ENCODE data around the gene ARPC2. TPM values are rescaled to one million over a fixed set of nuclear protein-coding genes. Genes with fewer than 3 reads are reported as not detected.

The ARPC2 gene
- total RNA-seq, 1 experiment from 2014 or later, result 187 TPM

- no peaks in the 10 kb centered on the region for H4K20me1 ChIP-seq (ENCODE audit: insufficient read depth)
- no peak overlapping the region for H3K9ac ChIP-seq (ENCODE audit: low read length)
- H3K4me3 ChIP-seq (replicated peaks in 1 of 2; ENCODE audit: low read depth in 1 of 2, low read length in 2 of 2), result no peak overlapping the region
- H3K27ac ChIP-seq (ENCODE audit: low read depth, low read length), result no peak overlapping the region
- H3K36me3 ChIP-seq (ENCODE audit: control insufficient read depth in 1 of 2, insufficient read depth in 2 of 2, low read length in 2 of 2), result peaks cover 54 to 57% of the 10 kb centered on the region in 2 experiments
- no peaks in the 10 kb centered on the region for H3K27me3 ChIP-seq (ENCODE audit: insufficient read depth, low read length)
- intact Hi-C loops (cut with micrococcal nuclease), result no loop called here
- no peak overlapping the region for H2AFZ ChIP-seq (ENCODE audit: low read depth, low read length, poor library complexity, severe bottlenecking)
- no TSS peak for BruUV-seq (replicated peaks)
- H3K79me2 ChIP-seq (ENCODE audit: insufficient read depth, low read length), result peaks cover 20% of the 10 kb centered on the region; the same call in 1 of the 2 replicates
- POLR2A ChIA-PET, result no interaction called here
- H3K4me1 ChIP-seq (ENCODE audit: control insufficient read depth in 1 of 2, insufficient read depth in 2 of 2, low read length in 2 of 2), result peaks cover 11% of the 10 kb centered on the region in 2 experiments
- DNase-seq (ENCODE audit: low read depth, low spot score) (no peak), ATAC-seq (no peak)
- CTCF ChIA-PET, result no interaction called here
- no peak for TF ChIP-seq EZH2phosphoT487 (IDR thresholded peaks at IDR 0.05; ENCODE audit: borderline replicate concordance)
- no peak for TF ChIP-seq FOSL1 (IDR thresholded peaks at IDR 0.05; ENCODE audit: low read depth)
- TF ChIP-seq ZBTB33 (IDR thresholded peaks at IDR 0.05; ENCODE audit: extremely low read depth, insufficient replicate concordance, low read length), result no peak
- no peak for TF ChIP-seq EZH2 (IDR thresholded peaks at IDR 0.05)
- no peak for TF ChIP-seq SIN3A (IDR thresholded peaks at IDR 0.05; ENCODE audit: low read depth)
- TF ChIP-seq CTCF (IDR thresholded peaks at IDR 0.05 in 2 of 3, conservative IDR thresholded peaks at IDR 0.05 in 1 of 3; ENCODE audit: borderline replicate concordance in 1 of 3, insufficient read depth in 1 of 3, low read depth in 2 of 3, low read length in 2 of 3), result no peak
- no peak for TF ChIP-seq ELF1 (IDR thresholded peaks at IDR 0.05; ENCODE audit: borderline replicate concordance, low read depth)
- no peak for TF ChIP-seq POLR2AphosphoS5 (IDR thresholded peaks at IDR 0.05; ENCODE audit: low read depth, low read length)
- RAD21 ChIA-PET (ENCODE audit: low non-redundant PET in 1 of 2, low total read pairs in 2 of 2, uncharacterized antibody in 2 of 2, unreplicated experiment in 2 of 2), result no interaction called here
- H3K9me2 ChIP-seq (ENCODE audit: insufficient read depth), result no peaks in the 10 kb centered on the region
- H3K9me3 ChIP-seq (ENCODE audit: control insufficient read depth in 1 of 2, insufficient read depth in 1 of 2, low read depth in 1 of 2, low read length in 2 of 2), result no peaks in the 10 kb centered on the region
- no peak overlapping the region for H3K4me2 ChIP-seq (ENCODE audit: low read length)
Measured at GRCh38 chr2:218235017-218235416, 18.0 kb downstream of the ARPC2 start.

Measured in HCT116 (cell line).